ENCODE data around the gene KATNB1. TPM values are rescaled to one million over a fixed set of nuclear protein-coding genes. Genes with fewer than 3 reads are reported as not detected.

KATNB1 gene
- total RNA-seq, 1 donor from 2014 or later = 24.9 TPM

DNA sequence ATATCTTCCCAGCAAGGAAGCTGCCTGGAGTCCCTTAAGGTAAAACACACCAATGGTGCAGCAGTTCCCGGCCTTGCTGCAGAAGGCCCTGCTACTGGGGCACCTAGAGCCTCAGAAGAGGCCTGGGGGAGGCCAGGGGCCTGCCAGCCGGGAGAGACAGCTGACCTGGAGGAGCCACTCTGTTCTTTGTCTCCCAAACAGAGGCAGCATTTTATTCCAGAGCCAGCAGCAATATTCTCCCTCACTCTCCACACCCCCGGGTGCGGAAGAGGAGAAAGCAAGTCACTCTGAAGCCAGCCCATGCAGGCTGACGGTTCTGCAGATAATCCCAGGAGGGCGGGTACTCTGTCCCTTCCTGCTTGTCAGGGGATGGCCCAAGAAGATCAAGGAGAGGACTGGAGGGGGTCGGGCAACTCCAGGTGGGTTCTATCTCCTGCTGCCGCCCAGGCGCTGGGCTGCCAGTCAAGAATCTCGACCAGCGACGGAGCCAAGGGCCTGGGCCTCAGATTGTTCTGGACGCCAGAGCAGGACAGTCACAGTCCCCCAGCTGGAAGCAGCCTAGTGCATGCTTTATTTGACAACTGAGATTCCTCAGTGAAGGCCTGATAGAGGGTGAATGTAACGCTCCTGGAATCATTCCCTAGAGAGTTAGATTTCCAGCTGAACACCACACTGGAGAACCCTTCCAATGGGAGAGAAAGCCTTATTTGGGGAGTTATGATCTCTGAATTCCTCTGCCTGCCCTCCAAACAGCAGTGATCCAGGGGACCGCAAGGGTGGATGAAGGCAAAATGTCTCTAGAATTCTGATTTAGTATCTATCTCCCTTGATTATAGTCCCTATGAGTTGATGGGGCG, 67.8 kb downstream of the KATNB1 start:
- Mint-ChIP-seq H3K4me1 (peaks cover 60% of the 10 kb centered on the region), H3K36me3 (no peaks in the 10 kb centered on the region), H3K27ac (peak overlapping the region; percentile 94), H3K27me3 (ENCODE audit: low read depth) (no peaks in the 10 kb centered on the region), H3K9me3 (no peaks in the 10 kb centered on the region), H3K4me3 (peak overlapping the region; percentile 86)
- TF ChIP-seq, protein P1, sequence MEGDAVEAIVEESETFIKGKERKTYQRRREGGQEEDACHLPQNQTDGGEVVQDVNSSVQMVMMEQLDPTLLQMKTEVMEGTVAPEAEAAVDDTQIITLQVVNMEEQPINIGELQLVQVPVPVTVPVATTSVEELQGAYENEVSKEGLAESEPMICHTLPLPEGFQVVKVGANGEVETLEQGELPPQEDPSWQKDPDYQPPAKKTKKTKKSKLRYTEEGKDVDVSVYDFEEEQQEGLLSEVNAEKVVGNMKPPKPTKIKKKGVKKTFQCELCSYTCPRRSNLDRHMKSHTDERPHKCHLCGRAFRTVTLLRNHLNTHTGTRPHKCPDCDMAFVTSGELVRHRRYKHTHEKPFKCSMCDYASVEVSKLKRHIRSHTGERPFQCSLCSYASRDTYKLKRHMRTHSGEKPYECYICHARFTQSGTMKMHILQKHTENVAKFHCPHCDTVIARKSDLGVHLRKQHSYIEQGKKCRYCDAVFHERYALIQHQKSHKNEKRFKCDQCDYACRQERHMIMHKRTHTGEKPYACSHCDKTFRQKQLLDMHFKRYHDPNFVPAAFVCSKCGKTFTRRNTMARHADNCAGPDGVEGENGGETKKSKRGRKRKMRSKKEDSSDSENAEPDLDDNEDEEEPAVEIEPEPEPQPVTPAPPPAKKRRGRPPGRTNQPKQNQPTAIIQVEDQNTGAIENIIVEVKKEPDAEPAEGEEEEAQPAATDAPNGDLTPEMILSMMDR (IDR thresholded peaks at IDR 0.05; ENCODE audit: unreplicated experiment) = no peak
- DNase-seq (ENCODE audit: low spot score in 2 of 2, unreplicated experiment in 2 of 2) = no peak

DNA sequence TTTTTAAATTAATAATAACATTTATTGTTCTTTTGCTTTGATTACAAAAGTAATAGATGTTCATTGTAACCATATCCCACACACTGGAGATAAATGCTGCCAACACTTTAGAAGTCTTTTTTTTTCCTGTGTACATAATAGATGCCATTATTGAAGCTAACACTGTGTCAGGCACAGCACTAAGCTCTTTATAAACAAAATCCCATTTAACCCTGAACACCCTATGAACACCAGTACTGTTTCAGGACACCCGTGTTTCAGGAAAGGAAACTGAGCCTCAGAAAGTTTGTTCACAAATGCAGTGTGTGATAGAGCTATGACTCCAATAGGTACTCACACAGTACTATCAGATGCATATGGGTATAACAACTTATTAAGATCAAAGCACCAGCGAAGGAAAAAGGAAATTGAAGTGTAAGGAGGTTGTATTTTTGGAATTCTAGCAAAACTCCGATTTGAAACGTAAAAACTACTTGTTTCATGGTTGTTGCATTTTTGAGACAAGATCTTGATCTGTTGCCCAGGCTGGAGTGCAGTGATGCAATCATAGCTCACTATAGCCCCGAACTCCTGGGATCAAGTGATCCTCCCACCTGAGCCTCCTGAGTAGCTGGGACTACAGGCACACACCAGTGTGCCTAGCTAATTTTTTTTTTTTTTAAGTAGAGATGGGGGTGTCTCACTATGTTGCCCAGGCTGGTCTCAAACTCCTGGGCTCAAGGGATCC, 68.7 kb downstream of the KATNB1 start:
- Mint-ChIP-seq H3K27ac (peak overlapping the region; percentile 49), H3K36me3 (no peaks in the 10 kb centered on the region), H3K9me3 (no peaks in the 10 kb centered on the region), H3K4me1 (peaks cover 55% of the 10 kb centered on the region), H3K27me3 (ENCODE audit: low read depth) (no peaks in the 10 kb centered on the region), H3K4me3 (no peak overlapping the region)
- DNase-seq (ENCODE audit: low spot score in 2 of 2, unreplicated experiment in 2 of 2) = no peak
- TF ChIP-seq, protein P1 (IDR thresholded peaks at IDR 0.05; ENCODE audit: unreplicated experiment) = no peak

DNA sequence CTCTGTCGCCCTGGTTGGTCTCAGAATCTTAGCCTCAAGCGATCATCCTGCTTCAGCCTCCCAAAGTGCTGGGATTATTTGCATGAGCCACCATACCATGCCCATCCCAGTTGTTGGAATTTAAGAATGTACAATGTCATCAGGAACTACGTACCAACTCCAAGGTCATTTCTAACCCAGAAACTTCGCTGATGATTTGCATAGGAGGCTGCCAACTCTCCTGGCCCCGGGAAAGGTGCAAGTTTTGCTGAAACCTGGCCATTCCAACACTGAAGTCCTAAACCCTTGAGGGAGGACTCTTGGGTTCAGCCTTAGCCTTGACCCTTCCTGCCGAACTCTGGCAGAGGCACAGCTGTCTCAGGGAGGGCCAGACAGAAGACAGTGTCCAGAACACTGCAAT, 69.6 kb downstream of the KATNB1 start:
- no peak for DNase-seq (ENCODE audit: low spot score in 2 of 2, unreplicated experiment in 2 of 2)
- TF ChIP-seq, protein P1 (IDR thresholded peaks at IDR 0.05; ENCODE audit: unreplicated experiment) = no peak
- Mint-ChIP-seq H3K9me3 (no peaks in the 10 kb centered on the region), H3K36me3 (no peaks in the 10 kb centered on the region), H3K27me3 (ENCODE audit: low read depth) (no peaks in the 10 kb centered on the region), H3K4me1 (peaks cover 52% of the 10 kb centered on the region), H3K4me3 (no peak overlapping the region), H3K27ac (no peak overlapping the region)

Small RNA genes lying within 50 kb of the gene (microRNA-seq; reads per million reads assigned to microRNA genes)
- gene MIR6772 = not detected

Other genes starting within 250 kb of the KATNB1 start
- gene DOK4, start 249.3 kb upstream of the KATNB1 start, total RNA-seq = 79.0 to 83.6 TPM (median 83.6 TPM) in 3 replicates
- gene CCDC102A, start 199.2 kb upstream of the KATNB1 start, total RNA-seq = 30.6 to 31.9 TPM (median 31.3 TPM) in 3 replicates
- 1.1 to 1.3 TPM (median 1.3 TPM) in 3 replicates for gene ADGRG5, start 193.1 kb upstream of the KATNB1 start, total RNA-seq
- gene ADGRG1, start 107.1 kb upstream of the KATNB1 start, total RNA-seq = 65.8 to 67.1 TPM (median 66.9 TPM) in 3 replicates
- 0.38 TPM in 1 of 3 replicates, not detected in the others for gene ADGRG3, start 67.5 kb upstream of the KATNB1 start, total RNA-seq
- 0.43 to 0.47 TPM in 2 of 3 replicates, not detected in the other for gene DRC7, start 41.0 kb upstream of the KATNB1 start, total RNA-seq
- 33.3 to 38.7 TPM (median 35.3 TPM) in 3 replicates for gene KIFC3, start 66.7 kb downstream of the KATNB1 start, total RNA-seq
- 0.07 to 0.27 TPM (median 0.14 TPM) in 3 replicates for gene CNGB1, start 235.4 kb downstream of the KATNB1 start, total RNA-seq

All from mesothelial cell of epicardium (in vitro differentiated cells).